Endodermal cell (in vitro differentiated cells): ENCODE measurements around the gene ARL4A. TPM values are rescaled to one million over a fixed set of nuclear protein-coding genes. Genes with fewer than 3 reads are reported as not detected.

Experiments
- DNase-seq: peaks from one replicate; pipeline ENCODE4 v3.0.0-alpha.2; 2017
- H3K27ac ChIP-seq: 2 replicates; pipeline ENCODE4 v1.5.1; 2013; ENCODE audit warnings: mild to moderate bottlenecking, low read depth, low read length, moderate library complexity
- H3K27me3 ChIP-seq: 2 replicates; pipeline ENCODE4 v1.6.1; 2013; ENCODE audit warnings: mild to moderate bottlenecking, low read length, moderate library complexity; ENCODE audit not compliant: insufficient read depth, control insufficient read depth, poor library complexity, severe bottlenecking
- H3K36me3 ChIP-seq: 2 replicates; pipeline ENCODE4 v1.7.0; 2013; ENCODE audit warnings: mild to moderate bottlenecking, low read length, moderate library complexity; ENCODE audit not compliant: control insufficient read depth, insufficient read depth
- H3K4me1 ChIP-seq: one replicate; pipeline ENCODE4 v1.7.0; 2013; ENCODE audit warnings: low read length; ENCODE audit not compliant: control insufficient read depth, insufficient read depth
- H3K4me3 ChIP-seq: 2 replicates; pipeline ENCODE4 v1.5.1; 2013; ENCODE audit warnings: mild to moderate bottlenecking, low read length, moderate library complexity
- H3K9ac ChIP-seq: 2 replicates; pipeline ENCODE4 v1.6.1; 2013; ENCODE audit warnings: mild to moderate bottlenecking, low read length, moderate library complexity; ENCODE audit not compliant: poor library complexity, severe bottlenecking; ENCODE audit errors: extremely low read depth
- H3K9me3 ChIP-seq: 2 replicates; pipeline ENCODE4 v1.6.1; 2013; ENCODE audit warnings: mild to moderate bottlenecking, low read length, moderate library complexity; ENCODE audit not compliant: control insufficient read depth
- H3K27ac Mint-ChIP-seq: 2 replicates; pipeline ENCODE4 v1.8.0; 2020; ENCODE audit warnings: mixed read lengths
- H3K27me3 Mint-ChIP-seq: 2 replicates; pipeline ENCODE4 v1.8.0; 2021; ENCODE audit warnings: mild to moderate bottlenecking, mixed read lengths; ENCODE audit not compliant: insufficient read depth
- H3K36me3 Mint-ChIP-seq: 2 replicates; pipeline ENCODE4 v1.8.0; 2020; ENCODE audit warnings: low read depth, mixed read lengths
- H3K4me1 Mint-ChIP-seq: 2 replicates; pipeline ENCODE4 v1.8.0; 2020; ENCODE audit warnings: mixed read lengths
- H3K4me3 Mint-ChIP-seq: 2 replicates; pipeline ENCODE4 v1.8.0; 2020; ENCODE audit warnings: mild to moderate bottlenecking, moderate library complexity, mixed read lengths
- H3K9me3 Mint-ChIP-seq: 2 replicates; pipeline ENCODE4 v1.8.0; 2020; ENCODE audit warnings: mild to moderate bottlenecking, mixed read lengths
- CTCF ChIP-seq: fragments of 200-600 bp; sonication (generic); conservative IDR thresholded peaks from 2 replicates; pipeline ENCODE4 v1.5.0; 2021; ENCODE audit warnings: antibody characterized with exemption, mild to moderate bottlenecking
- WGBS, 2 experiments: methylation state at CpG; one replicate each; pipeline versions ENCODE4 v1.1.5 to v1.1.7; 2013; ENCODE audit warnings: missing lambda C conversion rate in 2 of 2, mixed read lengths in 1 of 2; ENCODE audit not compliant: insufficient coverage in 1 of 2, insufficient read length in 1 of 2; 5-methylcytosine and 5-hydroxymethylcytosine counted together
- total RNA-seq, 2 donors: library from RNA; stranded (reverse); fragmentation: NEBNext Ultra II Directional in 1 of 2; extraction: Animal tissue kit (Norgen Biotek cat#: 25700) in 1 of 2; gene quantifications; 2 replicates in 1 of 2; 3 replicates in 1 of 2; pipeline ENCODE4 v1.2.1, GENCODE V29; 2021

Gene ARL4A
- total RNA-seq, 2 donors from 2014 or later: 19.1 to 26.4 TPM

- Mint-ChIP-seq H3K36me3 (peaks cover 2% of the 10 kb centered on the region), H3K4me1 (no peaks in the 10 kb centered on the region), H3K9me3 (peaks cover 26% of the 10 kb centered on the region), H3K4me3 (no peak overlapping the region), H3K27ac (no peak overlapping the region), H3K27me3 (no peaks in the 10 kb centered on the region)
- no peak for TF ChIP-seq CTCF
- no peak for DNase-seq
- H3K36me3 ChIP-seq: no peaks in the 10 kb centered on the region
- H3K9me3 ChIP-seq: peaks cover 11% of the 10 kb centered on the region
- H3K27me3 ChIP-seq: no peaks in the 10 kb centered on the region
- H3K9ac ChIP-seq: no peak overlapping the region
- no peak overlapping the region for H3K27ac ChIP-seq
- WGBS, 2 experiments: 97 to 100% methylated on average over 1 to 2 of the region's 2 CpGs
- H3K4me3 ChIP-seq: no peak overlapping the region
- H3K4me1 ChIP-seq: no peaks in the 10 kb centered on the region
These were observed 13.4 kb upstream of the ARL4A start for GRCh38 chr7:12674053-12674452.

- Histone ChIP-seq H3K27me3 (no peaks in the 10 kb centered on the region), H3K9ac (no peak overlapping the region), H3K4me3 (no peak overlapping the region), H3K4me1 (no peaks in the 10 kb centered on the region), H3K9me3 (peaks cover 11% of the 10 kb centered on the region), H3K27ac (no peak overlapping the region), H3K36me3 (no peaks in the 10 kb centered on the region)
- Mint-ChIP-seq H3K4me3 (no peak overlapping the region), H3K27ac (no peak overlapping the region), H3K36me3 (peaks cover 2% of the 10 kb centered on the region), H3K4me1 (no peaks in the 10 kb centered on the region), H3K9me3 (peaks cover 26% of the 10 kb centered on the region), H3K27me3 (no peaks in the 10 kb centered on the region)
- 86 to 95% methylated on average over 3 to 4 of the region's 4 CpGs for WGBS, 2 experiments
- TF ChIP-seq CTCF: peak; percentile 73
- peak; percentile 70 for DNase-seq
These were observed 12.6 kb upstream of the ARL4A start for GRCh38 chr7:12674861-12675260.

- Mint-ChIP-seq H3K4me1 (peaks cover 25% of the 10 kb centered on the region), H3K27ac (no peak overlapping the region), H3K4me3 (no peak overlapping the region), H3K27me3 (no peaks in the 10 kb centered on the region), H3K9me3 (no peaks in the 10 kb centered on the region), H3K36me3 (peaks cover 1% of the 10 kb centered on the region)
- Histone ChIP-seq H3K9ac (no peak overlapping the region), H3K27ac (no peak overlapping the region), H3K4me1 (peaks cover 2% of the 10 kb centered on the region), H3K27me3 (no peaks in the 10 kb centered on the region), H3K9me3 (no peaks in the 10 kb centered on the region), H3K4me3 (no peak overlapping the region), H3K36me3 (no peaks in the 10 kb centered on the region)
- 86 to 91% methylated on average over 1 to 2 of the region's 2 CpGs for WGBS, 2 experiments
- TF ChIP-seq CTCF: peak; percentile 58
- DNase-seq: no peak
These were observed 3.5 kb upstream of the ARL4A start for GRCh38 chr7:12683678-12684585.
